ENCODE data around the gene COX4I1. TPM values are rescaled to one million over a fixed set of nuclear protein-coding genes. Genes with fewer than 3 reads are reported as not detected.
A peak's percentile ranks its signal among the peaks of the same experiment; 100 is the strongest.

The COX4I1 gene
- total and polyA plus RNA-seq, 2 experiments from 2014 or later = 743 to 1,231 TPM

DNA sequence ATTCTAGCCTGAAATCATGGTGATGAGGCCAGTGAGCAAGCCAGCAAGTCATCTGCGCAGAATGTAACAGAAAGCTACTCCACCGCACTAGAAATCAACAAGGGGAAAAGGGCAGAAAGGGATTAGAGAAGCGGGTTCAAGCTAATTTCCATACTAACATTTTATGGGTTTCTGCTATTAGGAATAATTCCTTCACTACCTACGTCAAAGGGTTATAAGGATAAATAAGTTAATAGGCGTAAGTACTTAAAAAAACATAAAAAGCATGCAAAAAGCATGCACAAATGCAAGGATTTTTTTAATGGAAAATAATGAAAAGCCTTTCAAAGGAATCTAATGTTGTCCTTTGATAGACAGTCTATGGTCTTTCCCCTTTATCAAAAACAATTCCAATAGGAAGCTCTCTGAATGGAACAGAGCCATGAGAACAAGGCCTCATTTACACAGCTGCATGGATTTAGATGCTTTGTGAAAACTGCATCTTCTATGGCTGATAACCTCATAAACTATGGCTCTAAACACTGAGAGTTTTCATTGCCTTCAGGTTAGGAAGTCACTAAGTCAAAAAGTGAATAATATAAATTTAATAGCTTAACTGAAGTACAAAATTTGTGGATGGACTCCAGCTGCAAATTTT lies 5.7 kb upstream of the COX4I1 start:
- DNase-seq (ENCODE audit: low read depth in 1 of 2, low spot score in 1 of 2) = no peak
- Histone ChIP-seq H3K36me3 (peaks cover 6% of the 10 kb centered on the region), H3K4me3 (no peak overlapping the region), H3K9me3 (ENCODE audit: low read depth) (no peaks in the 10 kb centered on the region), H3K4me1 (ENCODE audit: low read depth) (peaks cover 3% of the 10 kb centered on the region), H3K27ac (no peak overlapping the region), H3K27me3 (no peaks in the 10 kb centered on the region)
- TF ChIP-seq, protein P1, sequence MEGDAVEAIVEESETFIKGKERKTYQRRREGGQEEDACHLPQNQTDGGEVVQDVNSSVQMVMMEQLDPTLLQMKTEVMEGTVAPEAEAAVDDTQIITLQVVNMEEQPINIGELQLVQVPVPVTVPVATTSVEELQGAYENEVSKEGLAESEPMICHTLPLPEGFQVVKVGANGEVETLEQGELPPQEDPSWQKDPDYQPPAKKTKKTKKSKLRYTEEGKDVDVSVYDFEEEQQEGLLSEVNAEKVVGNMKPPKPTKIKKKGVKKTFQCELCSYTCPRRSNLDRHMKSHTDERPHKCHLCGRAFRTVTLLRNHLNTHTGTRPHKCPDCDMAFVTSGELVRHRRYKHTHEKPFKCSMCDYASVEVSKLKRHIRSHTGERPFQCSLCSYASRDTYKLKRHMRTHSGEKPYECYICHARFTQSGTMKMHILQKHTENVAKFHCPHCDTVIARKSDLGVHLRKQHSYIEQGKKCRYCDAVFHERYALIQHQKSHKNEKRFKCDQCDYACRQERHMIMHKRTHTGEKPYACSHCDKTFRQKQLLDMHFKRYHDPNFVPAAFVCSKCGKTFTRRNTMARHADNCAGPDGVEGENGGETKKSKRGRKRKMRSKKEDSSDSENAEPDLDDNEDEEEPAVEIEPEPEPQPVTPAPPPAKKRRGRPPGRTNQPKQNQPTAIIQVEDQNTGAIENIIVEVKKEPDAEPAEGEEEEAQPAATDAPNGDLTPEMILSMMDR (IDR thresholded peaks at IDR 0.05; ENCODE audit: low read depth, low read length) = no peak

DNA sequence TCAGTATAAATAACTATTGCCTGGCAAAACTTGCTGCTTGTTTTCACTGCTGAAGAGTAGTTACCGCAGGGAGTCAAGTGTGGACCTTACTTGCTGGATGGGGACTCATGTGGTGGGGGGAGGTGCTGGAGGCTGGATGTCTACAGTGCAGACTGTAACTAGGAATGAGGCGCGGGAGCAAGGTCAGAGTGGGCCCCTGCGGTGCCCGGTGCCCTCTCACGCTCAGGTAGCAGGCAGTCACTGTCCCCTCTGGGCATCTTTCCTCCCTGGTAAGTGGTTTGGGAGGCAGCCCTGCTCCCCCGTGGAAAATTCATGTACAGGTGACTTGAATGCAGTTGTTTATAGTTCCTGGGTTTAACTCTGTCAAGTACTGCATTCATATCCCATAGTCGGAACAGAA lies 4.8 kb upstream of the COX4I1 start:
- DNase-seq (ENCODE audit: low read depth in 1 of 2, low spot score in 1 of 2) = no peak
- no peak overlapping the region for H3K27ac ChIP-seq
- no peak overlapping the region for H3K4me3 ChIP-seq
- H3K4me1 ChIP-seq (ENCODE audit: low read depth) = peaks cover 3% of the 10 kb centered on the region
- TF ChIP-seq, protein P1 (IDR thresholded peaks at IDR 0.05; ENCODE audit: low read depth, low read length) = no peak
- H3K36me3 ChIP-seq = peaks cover 5% of the 10 kb centered on the region
- H3K9me3 ChIP-seq (ENCODE audit: low read depth) = no peaks in the 10 kb centered on the region
- no peaks in the 10 kb centered on the region for H3K27me3 ChIP-seq

DNA sequence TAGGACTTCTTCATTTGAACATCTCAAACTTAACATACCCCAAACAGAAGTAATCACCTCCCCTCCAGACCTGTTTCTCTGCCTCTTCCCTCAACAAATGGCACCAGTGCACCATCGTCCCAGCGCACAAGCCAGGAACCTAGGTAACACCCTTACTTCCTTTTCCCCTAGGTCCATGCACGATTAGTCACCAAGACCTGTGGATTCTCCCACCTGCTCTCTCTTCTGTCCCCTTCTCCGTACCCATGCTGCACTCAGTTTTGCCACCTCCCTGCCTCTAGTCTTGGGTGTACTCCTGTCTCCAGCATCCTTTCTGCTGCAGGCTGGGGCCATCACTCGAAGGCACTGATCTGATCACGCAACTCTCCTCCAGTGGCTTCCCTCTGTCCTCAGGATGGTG lies 3.3 kb upstream of the COX4I1 start:
- TF ChIP-seq, protein P1 (IDR thresholded peaks at IDR 0.05; ENCODE audit: low read depth, low read length) = no peak
- Histone ChIP-seq H3K4me1 (ENCODE audit: low read depth) (peaks cover 7% of the 10 kb centered on the region), H3K27ac (no peak overlapping the region), H3K36me3 (peaks cover 5% of the 10 kb centered on the region), H3K4me3 (no peak overlapping the region), H3K9me3 (ENCODE audit: low read depth) (no peaks in the 10 kb centered on the region), H3K27me3 (no peaks in the 10 kb centered on the region)
- DNase-seq (ENCODE audit: low read depth in 1 of 2, low spot score in 1 of 2) = no peak

DNA sequence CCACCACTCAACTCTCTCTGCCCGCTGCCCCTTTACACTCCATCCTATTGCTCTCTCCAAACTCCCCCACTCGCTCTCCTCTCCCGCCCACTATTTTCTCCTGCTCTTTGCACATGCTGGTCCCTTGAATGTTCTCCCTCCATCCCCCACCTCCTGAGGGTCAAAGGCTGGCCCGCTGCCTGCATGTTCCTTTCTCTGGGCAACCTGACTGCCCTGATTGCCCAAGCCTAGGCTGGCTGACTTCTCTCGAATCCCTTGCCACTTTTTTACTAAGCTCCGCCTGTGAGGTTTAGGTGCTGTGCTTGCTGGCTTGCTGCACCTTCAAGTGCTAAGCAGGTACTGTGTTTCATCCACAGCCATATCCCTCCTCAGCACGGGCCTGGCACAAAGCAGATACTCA lies 2.9 kb upstream of the COX4I1 start:
- Histone ChIP-seq H3K4me3 (no peak overlapping the region), H3K4me1 (ENCODE audit: low read depth) (peaks cover 7% of the 10 kb centered on the region), H3K36me3 (peaks cover 8% of the 10 kb centered on the region), H3K9me3 (ENCODE audit: low read depth) (no peaks in the 10 kb centered on the region), H3K27me3 (no peaks in the 10 kb centered on the region), H3K27ac (no peak overlapping the region)
- DNase-seq (ENCODE audit: low read depth in 1 of 2, low spot score in 1 of 2) = no peak
- TF ChIP-seq, protein P1 (IDR thresholded peaks at IDR 0.05; ENCODE audit: low read depth, low read length) = no peak

DNA sequence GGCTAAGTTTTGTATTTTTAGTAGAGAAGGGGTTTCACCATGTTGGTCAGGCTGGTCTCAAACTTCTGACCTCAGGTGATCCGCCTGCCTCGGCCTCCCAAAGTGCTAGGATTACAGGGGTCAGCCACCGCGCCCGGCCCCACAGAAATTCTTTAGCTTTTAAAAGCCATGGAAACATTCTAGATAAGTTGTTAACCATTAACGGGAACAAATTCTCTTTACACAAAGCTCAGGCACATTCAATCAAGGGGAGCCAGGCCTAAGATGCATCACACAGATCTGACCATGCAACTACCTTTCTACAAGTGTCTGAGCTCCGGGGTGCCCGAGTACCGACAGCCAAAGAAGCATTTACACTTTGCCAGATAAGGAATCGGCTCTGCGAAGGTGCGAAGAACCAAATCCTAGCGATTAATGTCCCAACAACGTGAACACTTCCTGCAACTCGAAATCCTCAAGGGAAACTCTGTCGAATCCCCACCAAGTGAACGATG lies 1.2 kb upstream of the COX4I1 start:
- TF ChIP-seq, protein P1 (IDR thresholded peaks at IDR 0.05; ENCODE audit: low read depth, low read length) = no peak
- peak overlapping the region; percentile 98 for H3K27ac ChIP-seq
- DNase-seq (ENCODE audit: low read depth in 1 of 2, low spot score in 1 of 2) = no peak

More for the DNA sequence above, 1.2 kb upstream of the COX4I1 start:
- no peaks in the 10 kb centered on the region for H3K27me3 ChIP-seq
- peak overlapping the region; percentile 100 for H3K4me3 ChIP-seq
- peaks cover 7% of the 10 kb centered on the region for H3K4me1 ChIP-seq (ENCODE audit: low read depth)
- no peaks in the 10 kb centered on the region for H3K9me3 ChIP-seq (ENCODE audit: low read depth)
- H3K36me3 ChIP-seq = peaks cover 20% of the 10 kb centered on the region
